ENCODE results near the gene SLC25A6.
"Not testable (repeated sequence)": the region's sequence is repeated elsewhere in the genome, so short reads cannot be mapped to it uniquely, and the experiment has no call there.

Gene SLC25A6

DNA sequence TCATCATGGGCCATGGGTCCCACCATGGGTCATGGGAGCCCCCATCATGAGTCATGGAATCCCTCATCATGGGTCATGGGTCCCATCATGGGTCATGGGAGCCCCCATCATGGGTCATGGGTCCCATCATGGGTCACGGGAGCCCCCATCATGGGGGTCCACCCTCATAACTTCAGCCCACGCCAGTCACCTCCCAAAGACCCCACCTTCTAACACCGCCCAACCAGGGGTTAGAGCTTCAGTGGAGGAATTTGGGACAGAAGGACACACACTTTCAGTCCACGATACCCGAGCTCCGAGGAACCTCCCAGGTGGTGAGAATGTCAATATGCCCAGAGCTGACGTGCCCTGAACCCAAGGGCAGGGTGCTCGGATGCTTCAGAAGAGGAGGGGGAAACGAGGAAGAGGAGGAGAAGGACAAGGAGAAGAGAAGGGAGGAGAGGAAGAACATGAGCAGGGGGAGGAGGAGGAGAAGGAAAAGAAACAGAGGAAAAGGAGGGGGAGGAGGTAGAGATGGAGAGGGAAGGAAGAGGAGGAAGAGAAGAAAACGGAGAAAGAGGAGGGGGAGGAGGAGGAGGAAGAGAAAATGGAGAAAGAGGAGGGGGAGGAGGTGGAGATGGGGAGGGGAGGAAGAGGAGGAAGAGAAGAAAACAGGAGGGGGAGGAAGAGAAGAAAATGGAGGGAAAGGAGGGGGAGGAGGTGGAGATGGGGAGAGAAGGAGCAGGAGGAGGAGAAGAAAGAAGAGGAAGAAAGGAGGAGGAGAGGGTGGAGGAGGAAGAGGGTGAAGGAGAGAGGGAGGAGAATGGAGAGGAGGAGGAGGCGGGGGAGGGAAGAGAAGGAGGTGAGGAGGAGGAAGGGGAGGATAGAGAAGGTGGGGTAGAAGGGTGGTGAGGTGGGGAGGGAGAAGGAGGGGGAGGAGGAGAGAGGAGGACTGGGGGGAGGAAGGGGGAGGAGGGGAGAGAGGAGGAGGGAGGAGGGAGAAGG, 37.6 kb downstream of the SLC25A6 start:
- DNase-seq (ENCODE audit: low read depth), result no peak

DNA sequence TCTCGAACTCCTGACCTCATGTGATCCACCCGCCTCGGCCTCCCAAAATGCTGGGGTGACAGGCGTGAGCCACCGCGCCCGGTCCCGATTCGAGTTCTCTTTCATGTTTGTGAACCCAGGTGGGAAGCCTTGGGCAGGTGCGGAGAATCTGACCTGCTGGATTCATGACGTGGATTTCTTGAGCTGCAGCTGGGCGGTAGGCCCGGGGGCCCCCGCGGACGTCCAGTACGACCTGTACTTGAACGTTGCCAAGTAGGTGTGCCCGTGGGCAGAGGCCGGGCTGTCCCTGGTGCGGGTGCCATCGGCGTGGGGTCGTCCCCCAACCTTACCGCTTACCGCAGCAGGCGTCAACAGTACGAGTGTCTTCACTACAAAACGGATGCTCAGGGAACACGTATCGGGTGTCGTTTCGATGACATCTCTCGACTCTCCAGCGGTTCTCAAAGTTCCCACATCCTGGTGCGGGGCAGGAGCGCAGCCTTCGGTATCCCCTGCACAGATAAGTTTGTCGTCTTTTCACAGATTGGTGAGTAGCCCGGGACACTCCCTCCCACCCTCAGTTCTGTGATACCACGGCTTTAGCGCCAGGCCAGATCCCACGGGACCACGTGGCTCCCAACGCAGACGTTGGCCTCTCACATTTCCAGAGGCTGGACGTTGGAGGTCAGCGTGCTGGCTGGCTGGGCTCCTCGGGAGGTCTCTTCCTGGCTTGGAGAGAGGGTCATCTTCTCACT, 39.8 kb downstream of the SLC25A6 start:
- no peak for DNase-seq (ENCODE audit: low read depth)

DNA sequence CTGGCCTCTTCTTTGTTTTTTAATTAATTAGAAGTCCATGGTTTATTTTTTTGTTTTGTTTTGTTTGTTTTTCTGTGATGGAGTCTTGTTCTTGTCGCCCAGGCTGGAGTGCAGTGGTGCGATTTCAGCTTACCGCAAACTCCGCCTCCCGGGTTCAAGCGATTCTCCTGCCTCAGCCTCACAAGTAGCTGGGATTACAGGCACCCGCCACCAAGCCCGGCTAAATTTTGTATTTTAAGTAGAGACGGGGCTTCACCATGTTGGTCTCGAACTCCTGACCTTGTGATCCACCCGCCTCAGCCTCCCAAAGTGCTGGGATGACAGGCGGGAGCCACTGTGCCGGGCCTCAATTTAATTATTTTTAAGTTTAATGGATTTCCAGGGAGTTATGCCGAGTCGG, 42.3 kb downstream of the SLC25A6 start:
- not testable (repeated sequence) for DNase-seq (ENCODE audit: low read depth)

DNA sequence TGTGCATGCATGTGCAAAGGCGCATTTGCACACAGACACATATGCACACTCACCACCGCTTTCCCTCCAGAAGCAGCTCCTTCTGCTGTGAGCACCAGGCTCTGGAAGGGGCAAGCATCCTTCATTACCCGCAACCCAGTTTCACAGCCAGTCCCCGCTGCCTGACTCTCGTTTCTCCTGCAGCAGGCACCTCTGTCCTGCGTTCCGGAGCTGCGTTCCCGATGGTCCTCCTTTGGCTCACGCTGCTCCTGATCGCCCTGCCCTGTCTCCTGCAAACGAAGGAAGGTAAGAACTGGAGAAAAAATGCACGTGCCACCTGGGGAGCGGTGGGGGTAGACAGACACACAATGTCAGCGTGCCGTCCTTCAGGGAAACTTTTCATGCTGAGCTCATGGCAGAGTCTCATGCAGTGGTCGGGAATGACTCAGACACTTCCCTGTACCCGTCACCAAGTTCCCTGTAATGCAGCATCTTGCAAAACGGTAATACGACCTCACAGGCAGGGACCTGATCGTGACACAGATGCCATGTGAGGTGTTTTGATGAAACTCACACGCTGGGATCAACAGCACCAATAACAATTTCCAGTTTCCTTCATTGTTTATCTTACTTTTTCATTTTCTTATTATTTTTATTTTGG, 50.2 kb downstream of the SLC25A6 start:
- no peak for DNase-seq (ENCODE audit: low read depth)

DNA sequence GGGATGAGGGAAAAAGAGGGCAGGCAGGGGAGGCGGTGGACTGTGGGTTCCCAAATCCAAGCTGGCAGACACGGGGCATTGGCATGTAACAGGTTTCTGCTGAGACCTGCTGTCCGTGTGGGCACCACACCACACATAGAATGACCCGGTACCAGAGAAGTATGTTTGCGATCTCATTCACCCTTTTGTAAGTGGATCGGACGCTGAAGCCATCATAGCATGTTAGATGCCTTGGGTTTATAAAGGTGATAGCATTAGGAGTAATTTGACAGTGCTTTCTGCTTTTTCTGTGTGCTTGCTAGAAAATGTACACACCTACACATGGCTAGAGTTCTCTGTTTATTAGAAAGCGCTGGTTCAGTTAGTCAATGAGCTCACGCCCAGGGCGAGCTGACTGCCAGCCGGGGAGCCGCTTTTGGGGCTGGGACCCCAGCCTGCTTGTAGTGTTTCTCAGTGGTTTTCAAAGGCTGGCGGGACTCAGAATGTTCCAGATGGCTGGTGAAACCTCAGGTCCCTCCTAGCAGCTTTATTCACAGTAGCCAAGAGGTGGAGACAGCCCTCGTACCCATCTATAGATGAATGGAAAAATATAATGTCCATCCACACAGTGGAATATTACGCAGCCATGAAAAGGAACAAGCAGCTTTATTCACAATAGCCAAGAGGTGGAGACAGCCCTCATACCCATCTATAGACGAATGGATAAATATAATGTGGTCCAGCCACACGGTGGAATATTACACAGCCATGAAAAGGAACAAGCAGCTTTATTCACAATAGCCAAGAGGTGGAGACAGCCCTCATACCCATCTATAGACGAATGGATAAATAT, 54.7 kb downstream of the SLC25A6 start:
- no peak for DNase-seq (ENCODE audit: low read depth)

DNA sequence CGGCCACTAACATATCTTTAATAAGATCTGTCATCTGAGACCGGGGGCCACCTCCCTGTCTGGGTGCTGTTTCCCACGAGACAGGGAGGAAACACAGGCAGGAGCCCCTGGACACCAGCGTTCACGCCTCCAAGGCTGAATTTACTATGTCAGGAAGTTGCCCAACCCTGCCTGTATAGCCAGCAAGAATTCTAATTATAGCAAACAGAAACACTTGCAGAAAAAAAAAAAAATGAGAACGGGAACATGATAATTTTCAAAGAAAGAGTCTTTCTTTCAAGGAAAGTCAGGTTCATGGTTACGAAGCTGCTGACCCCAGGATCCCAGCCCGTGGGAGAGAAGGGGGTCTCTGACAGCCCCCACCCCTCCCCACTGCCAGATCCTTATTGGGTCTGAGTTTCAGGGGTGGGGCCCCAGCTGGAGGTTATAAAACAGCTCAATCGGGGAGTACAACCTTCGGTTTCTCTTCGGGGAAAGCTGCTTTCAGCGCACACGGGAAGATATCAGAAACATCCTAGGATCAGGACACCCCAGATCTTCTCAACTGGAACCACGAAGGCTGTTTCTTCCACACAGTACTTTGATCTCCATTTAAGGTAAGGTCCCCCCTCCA, 55.5 kb downstream of the SLC25A6 start, which contains the start of gene IL3RA:
Gene IL3RA, plus strand, starts transcription at position 455 of the 613 bp plus-strand sequence. CDS start 4,981 bp downstream, outside the sequence.
- DNase-seq (ENCODE audit: low read depth), result no peak
